Measurements from ENCODE around the gene JAML. TPM values are rescaled to one million over a fixed set of nuclear protein-coding genes. Genes with fewer than 3 reads are reported as not detected.
A peak's percentile ranks its signal among the peaks of the same experiment; 100 is the strongest.

The JAML gene
- 100 to 1,000 TPM; 181 to 189 TPM for total RNA-seq

- Mint-ChIP-seq H3K27ac (peak within 1 kb of the TSS; percentile 93), H3K9me3 (no peaks in the 10 kb centered on the region), H3K36me3 (peaks cover 26% of the 10 kb centered on the region), H3K4me3 (peak within 1 kb of the TSS; percentile 90), H3K27me3 (no peaks in the 10 kb centered on the region), H3K4me1 (peaks cover 74% of the 10 kb centered on the region)
- peak; percentile 74 for ATAC-seq (ENCODE audit: low read depth)
- POLR2A ChIA-PET, result interaction anchor here (0.6 to 5.3 kb wide), 19 partner anchors 10 to 239 kb away, joined by 3 to 73 read pairs (median 4); partner anchors contain the start of genes CD3D, CD3E, CD3G and IL10RA
- peak; percentile 69 for DNase-seq
Measured at GRCh38 chr11:118224511-118225188, at the start of gene JAML. JAML (minus strand) TSS chr11:118225011; CDS start chr11:118214866, 10,145 bp downstream.

- no peak overlapping the region for H3K27ac Mint-ChIP-seq
- H3K27me3 Mint-ChIP-seq, result no peaks in the 10 kb centered on the region
- no peaks in the 10 kb centered on the region for H3K9me3 Mint-ChIP-seq
- no peaks in the 10 kb centered on the region for H3K36me3 Mint-ChIP-seq
- DNase-seq, result no peak
- ATAC-seq (ENCODE audit: low read depth), result no peak
- no peak overlapping the region for H3K4me3 Mint-ChIP-seq
- peaks cover 26% of the 10 kb centered on the region for H3K4me1 Mint-ChIP-seq
- POLR2A ChIA-PET, result no interaction called here
Measured at GRCh38 chr11:118274186-118274585, 49.4 kb upstream of the JAML start.

- no peaks in the 10 kb centered on the region for H3K36me3 Mint-ChIP-seq
- no peaks in the 10 kb centered on the region for H3K9me3 Mint-ChIP-seq
- no peak for DNase-seq
- no peak overlapping the region for H3K4me3 Mint-ChIP-seq
- ATAC-seq (ENCODE audit: low read depth), result no peak
- POLR2A ChIA-PET, result no interaction called here
- peaks cover 20% of the 10 kb centered on the region for H3K4me1 Mint-ChIP-seq
- H3K27ac Mint-ChIP-seq, result no peak overlapping the region
- no peaks in the 10 kb centered on the region for H3K27me3 Mint-ChIP-seq
Measured at GRCh38 chr11:118272001-118272400, 47.2 kb upstream of the JAML start.

GRCh38 chr11:118267486-118267885 lies 42.7 kb upstream of the JAML start:
- Mint-ChIP-seq H3K4me1 (peaks cover 26% of the 10 kb centered on the region), H3K9me3 (no peaks in the 10 kb centered on the region), H3K4me3 (no peak overlapping the region), H3K36me3 (peaks cover 4% of the 10 kb centered on the region), H3K27ac (no peak overlapping the region), H3K27me3 (no peaks in the 10 kb centered on the region)
- no peak for ATAC-seq (ENCODE audit: low read depth)
- POLR2A ChIA-PET, result interaction anchor here (1.0 to 1.2 kb wide), 2 partner anchors 15 to 71 kb away, joined by 3 to 5 read pairs; partner anchors contain the start of gene MPZL3
- DNase-seq, result no peak

- Mint-ChIP-seq H3K4me1 (peaks cover 39% of the 10 kb centered on the region), H3K27ac (no peak overlapping the region), H3K9me3 (no peaks in the 10 kb centered on the region), H3K27me3 (no peaks in the 10 kb centered on the region), H3K36me3 (peaks cover 13% of the 10 kb centered on the region), H3K4me3 (no peak overlapping the region)
- ATAC-seq (ENCODE audit: low read depth) (no peak), DNase-seq (no peak)
- POLR2A ChIA-PET, result interaction anchor here (1.6 kb wide), 1 partner anchor 42 kb away, joined by 3 read pairs; no protein-coding TSS in a partner anchor
Measured at GRCh38 chr11:118265954-118266353, 41.1 kb upstream of the JAML start.

GRCh38 chr11:118264569-118265465 lies 40.0 kb upstream of the JAML start:
- Mint-ChIP-seq H3K4me3 (peak overlapping the region; percentile 90), H3K4me1 (peaks cover 51% of the 10 kb centered on the region), H3K9me3 (no peaks in the 10 kb centered on the region), H3K27ac (peak overlapping the region; percentile 74), H3K36me3 (peaks cover 18% of the 10 kb centered on the region), H3K27me3 (no peaks in the 10 kb centered on the region)
- POLR2A ChIA-PET, result interaction anchor here (0.7 to 1.8 kb wide), 8 partner anchors 13 to 94 kb away, joined by 3 to 5 read pairs (median 4); partner anchors contain the start of genes JAML, MPZL3 and UBE4A
- ATAC-seq (ENCODE audit: low read depth) (no peak), DNase-seq (no peak)

- H3K4me1 Mint-ChIP-seq, result peaks cover 54% of the 10 kb centered on the region
- H3K27ac Mint-ChIP-seq, result peak within 1 kb of the TSS; percentile 74
- H3K4me3 Mint-ChIP-seq, result peak within 1 kb of the TSS; percentile 90
- POLR2A ChIA-PET, result interaction anchor here (0.7 to 1.9 kb wide), 12 partner anchors 9 to 95 kb away, joined by 3 to 6 read pairs (median 4); partner anchors contain the start of genes CD3E, JAML, MPZL3 and UBE4A
- H3K27me3 Mint-ChIP-seq, result no peaks in the 10 kb centered on the region
- no peaks in the 10 kb centered on the region for H3K9me3 Mint-ChIP-seq
- DNase-seq (peak; percentile 50), ATAC-seq (ENCODE audit: low read depth) (peak; percentile 74)
- peaks cover 27% of the 10 kb centered on the region for H3K36me3 Mint-ChIP-seq
Measured at GRCh38 chr11:118263695-118264568, 39.1 kb upstream of the JAML start, which contains the start of gene MPZL2. MPZL2 (minus strand) TSS chr11:118264297; CDS start chr11:118264153, 144 bp downstream.

GRCh38 chr11:118263112-118263511 lies 38.3 kb upstream of the JAML start:
- Mint-ChIP-seq H3K9me3 (no peaks in the 10 kb centered on the region), H3K4me3 (peak overlapping the region; percentile 90), H3K4me1 (peaks cover 56% of the 10 kb centered on the region), H3K27ac (peak overlapping the region; percentile 57), H3K27me3 (no peaks in the 10 kb centered on the region), H3K36me3 (peaks cover 35% of the 10 kb centered on the region)
- DNase-seq, result no peak
- POLR2A ChIA-PET, result interaction anchor here (0.5 to 1.9 kb wide), 7 partner anchors 18 to 822 kb away, joined by 3 to 6 read pairs (median 4); partner anchors contain the start of genes CD3E and UBE4A
- no peak for ATAC-seq (ENCODE audit: low read depth)

GRCh38 chr11:118260353-118260752 lies 35.5 kb upstream of the JAML start:
- peak overlapping the region; percentile 46 for H3K27ac Mint-ChIP-seq
- no peak overlapping the region for H3K4me3 Mint-ChIP-seq
- DNase-seq (no peak), ATAC-seq (ENCODE audit: low read depth) (peak; percentile 36)
- peaks cover 40% of the 10 kb centered on the region for H3K36me3 Mint-ChIP-seq
- POLR2A ChIA-PET, result interaction anchor here (0.8 to 1.8 kb wide), 2 partner anchors 24 to 44 kb away, joined by 3 to 7 read pairs; no protein-coding TSS in a partner anchor
- H3K4me1 Mint-ChIP-seq, result peaks cover 52% of the 10 kb centered on the region
- no peaks in the 10 kb centered on the region for H3K9me3 Mint-ChIP-seq
- H3K27me3 Mint-ChIP-seq, result no peaks in the 10 kb centered on the region

- no peak overlapping the region for H3K4me3 Mint-ChIP-seq
- no peaks in the 10 kb centered on the region for H3K9me3 Mint-ChIP-seq
- H3K4me1 Mint-ChIP-seq, result peaks cover 46% of the 10 kb centered on the region
- peaks cover 47% of the 10 kb centered on the region for H3K36me3 Mint-ChIP-seq
- POLR2A ChIA-PET, result interaction anchor here (0.8 to 1.1 kb wide), 2 partner anchors 35 to 57 kb away, joined by 3 to 4 read pairs; partner anchors contain the start of gene JAML
- peak overlapping the region; percentile 24 for H3K27ac Mint-ChIP-seq
- no peak for DNase-seq
- no peak for ATAC-seq (ENCODE audit: low read depth)
- H3K27me3 Mint-ChIP-seq, result no peaks in the 10 kb centered on the region
Measured at GRCh38 chr11:118259138-118259537, 34.3 kb upstream of the JAML start.

GRCh38 chr11:118258410-118258809 lies 33.6 kb upstream of the JAML start:
- no peak overlapping the region for H3K4me3 Mint-ChIP-seq
- no peak overlapping the region for H3K27ac Mint-ChIP-seq
- H3K27me3 Mint-ChIP-seq, result no peaks in the 10 kb centered on the region
- ATAC-seq (ENCODE audit: low read depth) (peak; percentile 47), DNase-seq (no peak)
- POLR2A ChIA-PET, result no interaction called here
- peaks cover 47% of the 10 kb centered on the region for H3K36me3 Mint-ChIP-seq
- H3K4me1 Mint-ChIP-seq, result peaks cover 40% of the 10 kb centered on the region
- H3K9me3 Mint-ChIP-seq, result no peaks in the 10 kb centered on the region

GRCh38 chr11:118252688-118253087 lies 27.9 kb upstream of the JAML start:
- no peak for ATAC-seq (ENCODE audit: low read depth)
- H3K36me3 Mint-ChIP-seq, result peaks cover 12% of the 10 kb centered on the region

More at GRCh38 chr11:118252688-118253087, 27.9 kb upstream of the JAML start:
- POLR2A ChIA-PET, result interaction anchor here (1.0 to 3.1 kb wide), 18 partner anchors 9 to 183 kb away, joined by 3 to 39 read pairs (median 5); partner anchors contain the start of genes CD3D, CD3E, JAML and KMT2A
- Mint-ChIP-seq H3K27me3 (no peaks in the 10 kb centered on the region), H3K9me3 (no peaks in the 10 kb centered on the region), H3K27ac (peak overlapping the region; percentile 98), H3K4me1 (peaks cover 24% of the 10 kb centered on the region), H3K4me3 (peak overlapping the region; percentile 95)
- DNase-seq, result no peak

Measured in activated naive CD8-positive, alpha-beta T cell treated with anti-CD3 and anti-CD28 coated beads, Interleukin-2, amount 10 ng/mL, durations not matched to agents 7 days and 5 days (primary cell).